ENCODE measurements around the gene IRF2BP2. TPM values are rescaled to one million over a fixed set of nuclear protein-coding genes. Genes with fewer than 3 reads are reported as not detected.

The IRF2BP2 gene
- polyA plus RNA-seq, 2 donors: 48.8 to 68.5 TPM

DNA sequence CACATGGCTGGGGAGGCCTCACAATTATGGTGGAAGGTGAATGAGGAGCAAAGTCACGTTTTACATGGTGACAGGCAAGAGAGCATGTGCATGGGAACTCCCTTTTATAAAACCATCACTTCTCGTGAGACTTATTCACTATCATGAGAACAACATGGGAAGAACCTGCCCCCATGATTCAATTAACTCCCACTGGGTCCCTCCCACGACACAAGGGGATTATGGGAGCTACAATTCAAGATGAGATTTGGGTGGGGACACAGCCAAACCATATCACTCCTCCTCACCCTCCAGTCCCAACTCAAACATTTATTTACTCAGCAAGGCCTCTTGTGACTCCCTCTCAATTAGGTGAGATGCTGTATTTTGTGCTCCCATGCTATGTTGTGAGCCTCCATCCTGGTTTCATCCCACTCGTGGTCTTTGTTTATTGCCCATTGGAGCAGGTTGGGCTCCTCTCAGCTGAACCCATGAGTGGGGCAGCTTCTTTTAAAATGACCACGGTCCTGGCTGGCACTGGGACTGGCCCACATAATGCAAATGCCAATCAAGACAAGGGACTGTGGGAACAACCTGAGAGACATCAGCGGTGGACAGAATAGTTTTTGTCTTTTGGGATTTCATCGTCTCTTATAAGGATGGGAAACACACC, 28.8 kb downstream of the IRF2BP2 start:
- peaks cover 3% of the 10 kb centered on the region in 2 donors for H3K4me1 ChIP-seq (ENCODE audit: control insufficient read depth in 2 of 2, insufficient read depth in 2 of 2, low read length in 1 of 2)
- H3K4me3 ChIP-seq (ENCODE audit: low read depth in 1 of 2, low read length in 2 of 2): no peak overlapping the region
- no peaks in the 10 kb centered on the region for H3K36me3 ChIP-seq (ENCODE audit: control insufficient read depth in 2 of 2, insufficient read depth in 2 of 2, low read length in 1 of 2)
- no peaks in the 10 kb centered on the region for H3K9me3 ChIP-seq (ENCODE audit: control insufficient read depth in 2 of 2, insufficient read depth in 1 of 2, low read depth in 1 of 2, low read length in 1 of 2)
- H3K27ac ChIP-seq (ENCODE audit: low read depth in 2 of 2, low read length in 1 of 2): no peak overlapping the region
- WGBS, 2 donors: 76 to 84% methylated on average over 7 of the region's 7 CpGs
- H3K27me3 ChIP-seq (ENCODE audit: control insufficient read depth in 1 of 2, insufficient read depth in 2 of 2, low read length in 2 of 2): no peaks in the 10 kb centered on the region

DNA sequence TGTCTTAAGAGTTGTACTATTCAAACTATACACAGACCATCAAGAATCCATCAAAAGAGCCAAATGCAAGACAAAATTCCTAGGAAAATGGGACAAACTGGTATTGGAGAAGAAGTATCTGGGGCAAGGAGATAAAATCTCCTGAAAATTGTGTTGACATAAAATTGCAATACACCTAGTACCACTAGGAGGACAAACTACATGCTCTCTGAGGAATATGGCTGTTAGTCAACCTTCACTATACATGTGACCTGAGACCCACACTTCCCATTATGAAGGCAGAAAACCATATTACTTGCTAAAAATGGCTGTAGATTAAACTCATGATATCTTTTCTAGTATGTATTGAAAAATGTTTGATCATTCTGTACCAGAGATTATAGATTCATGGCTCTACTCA, 30.0 kb downstream of the IRF2BP2 start:
- no peaks in the 10 kb centered on the region for H3K9me3 ChIP-seq (ENCODE audit: control insufficient read depth in 2 of 2, insufficient read depth in 1 of 2, low read depth in 1 of 2, low read length in 1 of 2)
- peaks cover 0 to 3% of the 10 kb centered on the region in 2 donors for H3K4me1 ChIP-seq (ENCODE audit: control insufficient read depth in 2 of 2, insufficient read depth in 2 of 2, low read length in 1 of 2)
- H3K36me3 ChIP-seq (ENCODE audit: control insufficient read depth in 2 of 2, insufficient read depth in 2 of 2, low read length in 1 of 2): no peaks in the 10 kb centered on the region
- H3K27me3 ChIP-seq (ENCODE audit: control insufficient read depth in 1 of 2, insufficient read depth in 2 of 2, low read length in 2 of 2): no peaks in the 10 kb centered on the region
- no peak overlapping the region for H3K27ac ChIP-seq (ENCODE audit: low read depth in 2 of 2, low read length in 1 of 2)
- H3K4me3 ChIP-seq (ENCODE audit: low read depth in 1 of 2, low read length in 2 of 2): no peak overlapping the region

DNA sequence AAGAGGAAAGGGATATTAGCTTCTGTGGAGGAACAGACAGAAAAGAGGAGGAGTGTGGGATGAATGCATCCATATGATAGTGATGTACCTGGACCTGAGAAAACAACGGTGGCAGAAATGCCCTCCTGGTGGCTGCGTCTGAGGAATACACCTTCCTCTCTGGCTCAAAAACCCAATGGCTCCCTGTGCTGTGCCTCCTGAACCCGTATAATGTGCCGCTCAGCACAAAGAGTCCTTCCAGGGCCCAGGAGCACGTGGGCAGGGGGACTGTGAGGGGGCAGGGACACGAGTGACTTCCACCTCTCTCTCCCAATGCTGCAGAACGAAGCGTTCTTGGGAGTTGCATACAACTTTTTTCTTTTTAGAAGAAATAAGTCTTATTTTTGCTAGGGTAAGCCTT, 31.2 kb downstream of the IRF2BP2 start:
- H3K4me1 ChIP-seq (ENCODE audit: control insufficient read depth in 2 of 2, insufficient read depth in 2 of 2, low read length in 1 of 2): no peaks in the 10 kb centered on the region
- H3K27me3 ChIP-seq (ENCODE audit: control insufficient read depth in 1 of 2, insufficient read depth in 2 of 2, low read length in 2 of 2): no peaks in the 10 kb centered on the region
- WGBS, 2 donors: 88 to 92% methylated on average over 8 of the region's 8 CpGs
- H3K27ac ChIP-seq (ENCODE audit: low read depth in 2 of 2, low read length in 1 of 2): no peak overlapping the region
- no peaks in the 10 kb centered on the region for H3K9me3 ChIP-seq (ENCODE audit: control insufficient read depth in 2 of 2, insufficient read depth in 1 of 2, low read depth in 1 of 2, low read length in 1 of 2)
- no peak overlapping the region for H3K4me3 ChIP-seq (ENCODE audit: low read depth in 1 of 2, low read length in 2 of 2)
- H3K36me3 ChIP-seq (ENCODE audit: control insufficient read depth in 2 of 2, insufficient read depth in 2 of 2, low read length in 1 of 2): no peaks in the 10 kb centered on the region

DNA sequence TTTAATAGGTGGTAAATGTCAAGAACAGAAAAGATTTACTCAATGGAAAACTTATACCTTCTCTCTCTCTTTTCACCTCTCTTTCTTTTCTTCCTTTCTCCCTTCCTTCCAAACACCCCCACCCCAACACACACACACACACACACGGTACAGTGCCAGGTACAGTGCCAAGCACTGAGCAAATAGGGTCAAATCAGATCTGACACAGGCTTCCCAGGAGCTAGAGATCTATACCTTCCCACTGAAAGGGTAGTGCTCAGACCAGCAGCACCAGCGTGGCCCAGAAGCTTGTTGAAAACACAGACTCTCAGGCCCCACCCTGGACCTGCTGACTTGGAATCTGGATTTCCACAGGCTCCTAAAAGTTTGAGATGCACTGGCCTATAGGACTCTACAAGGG, 31.9 kb downstream of the IRF2BP2 start:
- Histone ChIP-seq H3K9me3 (ENCODE audit: control insufficient read depth in 2 of 2, insufficient read depth in 1 of 2, low read depth in 1 of 2, low read length in 1 of 2) (no peaks in the 10 kb centered on the region), H3K36me3 (ENCODE audit: control insufficient read depth in 2 of 2, insufficient read depth in 2 of 2, low read length in 1 of 2) (no peaks in the 10 kb centered on the region), H3K27me3 (ENCODE audit: control insufficient read depth in 1 of 2, insufficient read depth in 2 of 2, low read length in 2 of 2) (no peaks in the 10 kb centered on the region), H3K4me1 (ENCODE audit: control insufficient read depth in 2 of 2, insufficient read depth in 2 of 2, low read length in 1 of 2) (no peaks in the 10 kb centered on the region), H3K27ac (ENCODE audit: low read depth in 2 of 2, low read length in 1 of 2) (no peak overlapping the region), H3K4me3 (ENCODE audit: low read depth in 1 of 2, low read length in 2 of 2) (no peak overlapping the region)
- 58 to 80% methylated on average over 2 of the region's 2 CpGs for WGBS, 2 donors

DNA sequence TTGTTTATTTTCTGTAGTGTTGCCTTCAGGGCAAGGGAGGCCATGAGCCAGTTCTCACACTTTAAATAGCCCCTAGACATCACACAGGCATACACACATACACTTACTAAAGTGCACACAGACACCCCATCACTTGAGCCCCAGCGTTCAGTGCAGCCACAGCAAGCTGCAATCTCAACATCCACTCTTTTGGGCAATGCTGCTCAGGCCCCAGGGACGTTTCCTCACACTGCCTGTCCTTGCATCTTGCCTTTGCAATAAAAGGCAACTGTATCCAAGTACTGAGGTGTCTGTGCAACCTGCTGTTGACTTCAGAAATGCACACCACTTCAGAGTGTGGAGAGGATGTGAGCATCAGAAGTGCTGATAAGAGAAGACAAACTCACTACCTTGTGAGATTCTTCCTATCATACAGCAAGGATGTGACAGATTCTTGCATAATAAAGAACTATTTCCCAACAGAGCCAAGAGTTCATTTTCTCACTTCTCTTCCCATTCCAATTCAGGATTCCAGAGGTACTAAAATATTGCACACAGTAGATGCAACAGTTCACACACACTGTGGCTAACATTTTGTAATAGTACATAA, 36.2 kb downstream of the IRF2BP2 start:
- Histone ChIP-seq H3K27ac (ENCODE audit: low read depth in 2 of 2, low read length in 1 of 2) (no peak overlapping the region), H3K36me3 (ENCODE audit: control insufficient read depth in 2 of 2, insufficient read depth in 2 of 2, low read length in 1 of 2) (no peaks in the 10 kb centered on the region)
- 46 to 56% methylated on average over 2 of the region's 2 CpGs for WGBS, 2 donors

DNA sequence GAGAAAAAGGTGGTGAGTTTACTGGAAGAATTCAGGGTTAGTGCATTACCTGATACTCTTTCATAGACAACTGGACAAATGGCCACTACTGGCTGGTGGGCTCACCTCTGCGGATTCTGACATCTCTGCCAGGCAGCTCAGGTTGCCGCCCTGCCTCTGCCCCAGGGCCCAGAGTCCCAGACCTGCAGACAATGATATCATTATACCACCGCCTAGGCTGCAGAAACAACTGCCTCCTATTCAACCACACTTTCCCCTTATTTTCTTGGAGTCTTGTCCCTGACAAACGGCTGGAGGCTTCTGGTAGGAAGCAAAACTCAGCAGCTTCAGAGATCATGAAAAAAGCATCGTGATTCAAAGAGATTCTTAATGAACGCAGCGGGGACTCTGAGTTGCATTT, 37.0 kb downstream of the IRF2BP2 start:
- no peak overlapping the region for H3K27ac ChIP-seq (ENCODE audit: low read depth in 2 of 2, low read length in 1 of 2)
- WGBS, 2 donors: 69 to 76% methylated on average over 7 of the region's 7 CpGs
- peaks cover 0 to 2% of the 10 kb centered on the region in 2 donors for H3K9me3 ChIP-seq (ENCODE audit: control insufficient read depth in 2 of 2, insufficient read depth in 1 of 2, low read depth in 1 of 2, low read length in 1 of 2)
- H3K4me1 ChIP-seq (ENCODE audit: control insufficient read depth in 2 of 2, insufficient read depth in 2 of 2, low read length in 1 of 2): no peaks in the 10 kb centered on the region
- no peak overlapping the region for H3K4me3 ChIP-seq (ENCODE audit: low read depth in 1 of 2, low read length in 2 of 2)
- no peaks in the 10 kb centered on the region for H3K36me3 ChIP-seq (ENCODE audit: control insufficient read depth in 2 of 2, insufficient read depth in 2 of 2, low read length in 1 of 2)
- no peaks in the 10 kb centered on the region for H3K27me3 ChIP-seq (ENCODE audit: control insufficient read depth in 1 of 2, insufficient read depth in 2 of 2, low read length in 2 of 2)

More for the DNA sequence above, 36.2 kb downstream of the IRF2BP2 start:
- Histone ChIP-seq H3K27me3 (ENCODE audit: control insufficient read depth in 1 of 2, insufficient read depth in 2 of 2, low read length in 2 of 2) (no peaks in the 10 kb centered on the region), H3K4me3 (ENCODE audit: low read depth in 1 of 2, low read length in 2 of 2) (no peak overlapping the region), H3K9me3 (ENCODE audit: control insufficient read depth in 2 of 2, insufficient read depth in 1 of 2, low read depth in 1 of 2, low read length in 1 of 2) (peaks cover 0 to 2% of the 10 kb centered on the region in 2 donors), H3K4me1 (ENCODE audit: control insufficient read depth in 2 of 2, insufficient read depth in 2 of 2, low read length in 1 of 2) (no peaks in the 10 kb centered on the region)

DNA sequence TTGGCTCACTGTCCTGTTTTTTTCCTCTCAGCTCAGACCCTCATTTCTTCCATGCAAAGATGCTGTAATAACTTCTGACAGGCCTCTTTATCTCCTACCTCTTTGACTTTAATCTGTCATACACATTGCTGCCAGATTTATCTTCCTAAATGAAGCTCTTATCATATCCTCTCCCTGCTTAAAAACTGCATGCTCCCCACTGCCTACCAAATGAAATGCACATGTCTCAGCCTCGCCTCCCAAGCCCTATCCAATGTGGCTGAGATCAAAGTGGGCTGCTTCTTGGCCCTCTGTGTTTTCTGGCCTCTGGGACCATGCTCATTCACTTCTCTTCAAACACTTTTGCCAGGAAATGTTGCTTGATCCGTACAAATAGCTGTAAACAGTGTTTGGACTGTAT, 38.3 kb downstream of the IRF2BP2 start:
- Histone ChIP-seq H3K27me3 (ENCODE audit: control insufficient read depth in 1 of 2, insufficient read depth in 2 of 2, low read length in 2 of 2) (no peaks in the 10 kb centered on the region), H3K4me1 (ENCODE audit: control insufficient read depth in 2 of 2, insufficient read depth in 2 of 2, low read length in 1 of 2) (no peaks in the 10 kb centered on the region), H3K36me3 (ENCODE audit: control insufficient read depth in 2 of 2, insufficient read depth in 2 of 2, low read length in 1 of 2) (no peaks in the 10 kb centered on the region), H3K27ac (ENCODE audit: low read depth in 2 of 2, low read length in 1 of 2) (no peak overlapping the region), H3K4me3 (ENCODE audit: low read depth in 1 of 2, low read length in 2 of 2) (no peak overlapping the region), H3K9me3 (ENCODE audit: control insufficient read depth in 2 of 2, insufficient read depth in 1 of 2, low read depth in 1 of 2, low read length in 1 of 2) (peaks cover 0 to 2% of the 10 kb centered on the region in 2 donors)
- WGBS, 2 donors: 71 to 73% methylated on average over 2 of the region's 2 CpGs

DNA sequence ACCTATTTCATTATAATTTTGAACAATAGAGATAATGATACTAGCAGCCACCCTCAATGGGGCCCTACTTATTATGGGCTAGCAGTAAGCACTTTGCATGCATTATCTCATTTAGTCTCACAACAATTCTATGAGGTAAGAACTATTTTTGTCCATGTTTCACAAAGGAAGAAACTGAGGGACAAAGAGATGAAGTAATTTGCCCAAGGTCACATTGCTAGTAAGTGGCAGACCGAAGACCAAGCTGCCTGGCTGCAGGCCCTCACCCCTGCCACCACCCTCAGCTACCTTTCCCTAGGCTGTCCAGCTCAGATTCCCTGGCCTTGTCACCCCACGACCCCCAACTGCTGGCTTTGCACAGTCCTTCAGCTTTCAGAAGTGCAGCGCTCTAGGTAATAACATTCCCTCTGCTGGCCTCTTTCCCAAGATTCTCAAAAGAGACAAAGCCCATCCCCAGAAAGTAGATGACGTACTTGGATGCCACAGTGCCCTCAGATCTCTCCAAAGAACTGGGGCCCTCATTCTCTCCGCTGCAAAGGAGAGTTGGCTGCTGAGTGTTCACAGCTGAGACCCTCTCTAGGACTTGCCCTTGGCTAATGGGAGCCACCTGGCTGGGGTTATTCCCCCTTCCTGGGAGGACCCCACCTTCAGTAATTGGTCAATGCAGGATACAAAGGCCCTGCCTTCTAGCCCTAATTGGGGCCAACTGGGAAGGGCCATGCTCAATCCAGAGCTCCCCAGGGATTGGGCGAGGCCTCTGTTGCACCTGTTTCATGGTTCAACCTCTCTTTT, 39.5 kb downstream of the IRF2BP2 start:
- Histone ChIP-seq H3K4me3 (ENCODE audit: low read depth in 1 of 2, low read length in 2 of 2) (no peak overlapping the region), H3K27me3 (ENCODE audit: control insufficient read depth in 1 of 2, insufficient read depth in 2 of 2, low read length in 2 of 2) (no peaks in the 10 kb centered on the region), H3K4me1 (ENCODE audit: control insufficient read depth in 2 of 2, insufficient read depth in 2 of 2, low read length in 1 of 2) (no peaks in the 10 kb centered on the region), H3K27ac (ENCODE audit: low read depth in 2 of 2, low read length in 1 of 2) (no peak overlapping the region), H3K36me3 (ENCODE audit: control insufficient read depth in 2 of 2, insufficient read depth in 2 of 2, low read length in 1 of 2) (no peaks in the 10 kb centered on the region), H3K9me3 (ENCODE audit: control insufficient read depth in 2 of 2, insufficient read depth in 1 of 2, low read depth in 1 of 2, low read length in 1 of 2) (peaks cover 0 to 2% of the 10 kb centered on the region in 2 donors)
- 86 to 95% methylated on average over 6 of the region's 6 CpGs for WGBS, 2 donors

DNA sequence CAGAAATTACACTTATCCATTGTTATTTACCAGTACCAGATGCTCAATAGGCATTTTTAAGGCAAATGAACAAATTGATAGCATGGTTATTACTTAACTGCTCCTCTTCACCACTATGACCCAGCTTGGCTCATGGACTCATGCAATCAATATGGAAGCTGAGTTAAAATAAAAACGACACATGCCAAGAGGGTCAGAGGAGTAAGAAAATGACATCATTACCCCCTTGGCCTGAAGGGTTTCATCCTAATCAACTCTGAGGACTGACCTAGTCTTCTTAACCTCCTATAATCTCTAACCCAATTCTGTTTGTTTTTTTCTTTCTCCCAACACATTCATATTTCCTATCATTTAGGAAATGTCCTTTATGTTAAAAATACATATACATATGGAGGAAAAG, 41.6 kb downstream of the IRF2BP2 start:
- H3K36me3 ChIP-seq (ENCODE audit: control insufficient read depth in 2 of 2, insufficient read depth in 2 of 2, low read length in 1 of 2): no peaks in the 10 kb centered on the region
- no peaks in the 10 kb centered on the region for H3K27me3 ChIP-seq (ENCODE audit: control insufficient read depth in 1 of 2, insufficient read depth in 2 of 2, low read length in 2 of 2)
- no peaks in the 10 kb centered on the region for H3K4me1 ChIP-seq (ENCODE audit: control insufficient read depth in 2 of 2, insufficient read depth in 2 of 2, low read length in 1 of 2)
- H3K9me3 ChIP-seq (ENCODE audit: control insufficient read depth in 2 of 2, insufficient read depth in 1 of 2, low read depth in 1 of 2, low read length in 1 of 2): peaks cover 0 to 2% of the 10 kb centered on the region in 2 donors
- H3K4me3 ChIP-seq (ENCODE audit: low read depth in 1 of 2, low read length in 2 of 2): no peak overlapping the region
- WGBS, 2 donors: 54 to 93% methylated on average over 1 of the region's 1 CpG
- H3K27ac ChIP-seq (ENCODE audit: low read depth in 2 of 2, low read length in 1 of 2): no peak overlapping the region

All from esophagus (tissue), 2 donors.